Measurements from ENCODE around the gene PWWP2B.
"Not testable (repeated sequence)": the region's sequence is repeated elsewhere in the genome, so short reads cannot be mapped to it uniquely, and the experiment has no call there.

The PWWP2B gene

DNA sequence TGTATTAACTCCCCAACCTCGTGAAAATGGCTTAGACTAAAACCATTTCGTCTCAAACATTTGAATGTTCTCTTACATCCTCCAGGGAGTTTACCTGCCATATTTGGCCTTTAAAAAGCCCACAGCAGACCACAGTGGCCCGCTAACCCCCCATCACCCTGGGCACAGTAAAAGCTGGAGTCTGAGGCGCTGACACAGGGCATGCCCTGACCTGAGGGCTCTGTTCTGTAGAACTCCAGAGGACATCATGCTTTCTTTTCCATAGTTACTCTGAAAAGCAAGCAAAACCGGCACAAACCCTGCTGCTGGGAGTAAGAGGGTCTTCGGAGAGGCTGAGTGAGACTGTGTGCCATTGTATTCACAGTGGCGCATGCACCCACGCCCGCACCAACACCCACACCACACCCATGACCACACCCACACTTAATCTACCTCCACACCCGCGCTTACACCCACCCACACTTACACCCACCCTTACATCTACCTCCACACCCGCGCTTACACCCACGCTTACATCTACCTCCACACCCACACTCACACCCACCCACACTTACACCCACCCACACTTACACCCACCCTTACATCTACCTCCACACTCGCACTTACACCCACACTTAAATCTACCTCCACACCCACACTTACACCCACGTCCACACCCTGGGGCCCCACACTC is 32.9 kb upstream of the PWWP2B start:
- DNase-seq (ENCODE audit: low read depth in 2 of 2) = no peak

DNA sequence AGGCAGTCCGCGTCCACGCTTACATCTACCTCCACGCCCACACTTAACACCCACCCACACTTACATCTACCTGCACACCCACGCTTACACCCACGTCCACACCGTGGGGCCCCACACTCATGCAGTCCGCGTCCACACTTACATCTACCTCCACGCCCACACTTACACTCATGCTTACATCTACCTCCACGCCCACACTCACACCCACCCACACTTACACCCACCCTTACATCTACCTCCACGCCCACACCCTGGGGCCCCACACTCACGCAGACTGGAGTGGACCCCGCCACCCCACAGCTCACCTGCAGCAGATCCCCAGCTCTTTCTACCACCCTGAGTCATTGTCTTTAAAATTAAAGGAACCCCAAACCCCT is 32.4 kb upstream of the PWWP2B start:
- DNase-seq (ENCODE audit: low read depth in 2 of 2) = peak in 1 of 2 donors; percentile 46

DNA sequence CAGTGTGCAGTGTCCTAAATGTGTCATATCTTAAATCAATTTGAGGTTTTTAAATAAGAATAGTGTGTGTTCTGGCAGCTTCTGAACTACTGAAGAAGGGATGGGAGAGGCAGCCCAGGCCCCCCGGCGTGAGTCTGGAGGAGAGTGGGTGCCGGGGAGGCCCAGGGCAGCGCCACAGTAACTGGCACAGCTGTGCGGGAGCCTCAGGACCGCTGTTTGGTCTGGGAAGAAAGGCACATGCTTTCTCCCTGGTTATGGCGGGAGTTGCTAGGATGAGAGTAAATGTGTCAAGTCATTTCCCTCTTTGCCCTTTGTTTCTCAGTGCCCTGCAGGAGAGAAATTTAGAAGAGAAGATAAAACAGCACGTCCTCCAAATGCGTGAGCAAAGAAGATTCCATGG is 31.9 kb upstream of the PWWP2B start:
- DNase-seq (ENCODE audit: low read depth in 2 of 2) = no peak

GRCh38 chr10:132366006-132366405 is 31.0 kb upstream of the PWWP2B start:
- DNase-seq (ENCODE audit: low read depth in 2 of 2) = no peak

DNA sequence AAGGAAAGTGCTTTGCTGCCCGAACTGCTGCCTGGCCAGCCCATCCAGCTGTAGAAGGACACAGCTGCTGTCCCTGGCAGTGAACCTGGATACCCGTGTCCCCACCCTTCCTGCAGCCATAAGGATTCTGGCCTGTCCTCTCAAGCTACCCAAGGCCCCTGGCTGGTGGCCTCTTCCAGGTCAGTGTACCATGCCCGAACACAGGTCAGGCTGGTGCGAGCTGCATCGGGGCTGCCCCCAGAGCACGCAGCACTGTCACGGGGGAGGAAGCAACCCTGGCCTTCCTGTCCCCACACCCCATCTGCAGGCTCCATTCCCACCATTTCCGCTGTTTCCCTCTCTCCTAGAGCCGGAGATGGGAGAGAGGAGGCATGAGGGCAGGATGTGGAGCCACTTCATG is 30.5 kb upstream of the PWWP2B start:
- no peak for DNase-seq (ENCODE audit: low read depth in 2 of 2)

DNA sequence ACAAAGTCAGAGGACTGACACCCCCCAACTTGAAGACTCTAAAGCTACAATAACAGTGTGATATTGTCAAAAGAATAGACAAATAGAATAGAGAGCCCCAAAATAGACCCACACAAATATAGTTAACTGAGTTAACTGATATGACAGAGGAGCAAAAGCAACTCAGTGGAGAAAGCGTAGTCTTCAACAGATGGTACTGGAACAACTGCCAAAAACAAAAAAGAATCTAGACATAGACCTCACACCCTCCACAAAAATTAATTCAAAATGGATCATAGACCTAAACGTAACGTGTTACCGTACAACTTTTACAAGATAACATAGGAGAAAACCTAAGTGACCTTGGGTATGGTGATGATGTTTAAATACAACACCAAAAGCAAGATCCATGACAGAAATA is 28.6 kb upstream of the PWWP2B start:
- DNase-seq (ENCODE audit: low read depth in 2 of 2) = no peak

GRCh38 chr10:132368881-132369635 is 27.9 kb upstream of the PWWP2B start:
- no peak for DNase-seq (ENCODE audit: low read depth in 2 of 2)

- DNase-seq (ENCODE audit: low read depth in 2 of 2) = no peak
These were observed 27.3 kb upstream of the PWWP2B start for GRCh38 chr10:132369636-132370185.

- no peak for DNase-seq (ENCODE audit: low read depth in 2 of 2)
These were observed 26.3 kb upstream of the PWWP2B start for GRCh38 chr10:132370426-132371340.

- no peak for DNase-seq (ENCODE audit: low read depth in 2 of 2)
These were observed 25.3 kb upstream of the PWWP2B start for GRCh38 chr10:132371641-132372081.

DNA sequence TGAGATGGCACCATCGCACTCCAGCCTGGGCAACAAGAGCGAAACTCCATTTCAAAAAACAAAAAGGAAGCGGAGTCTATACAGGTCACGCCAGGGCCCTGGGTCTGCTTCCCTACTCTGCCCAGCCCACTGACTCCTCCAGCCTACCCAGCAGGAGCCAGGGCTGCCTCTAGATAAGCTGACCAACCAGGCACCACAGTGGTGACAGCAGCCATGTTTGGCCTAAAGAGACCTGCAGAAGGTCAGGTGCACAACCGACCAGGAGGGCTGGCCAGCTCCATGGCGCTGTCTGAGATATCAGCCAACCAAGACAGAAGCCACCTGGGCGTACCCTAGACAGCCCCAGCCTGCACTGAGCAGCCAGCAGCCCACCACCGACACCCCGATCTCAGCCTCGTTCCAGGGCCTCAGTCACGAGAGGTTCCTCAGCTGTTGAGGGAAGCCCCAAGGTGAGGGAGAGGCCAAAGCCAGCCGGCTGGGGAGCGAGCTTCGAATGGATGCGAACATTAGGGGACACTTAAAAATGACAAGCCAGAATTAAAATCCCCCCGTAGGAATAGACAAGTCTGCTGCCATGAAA is 24.4 kb upstream of the PWWP2B start:
- DNase-seq (ENCODE audit: low read depth in 2 of 2) = no peak

DNA sequence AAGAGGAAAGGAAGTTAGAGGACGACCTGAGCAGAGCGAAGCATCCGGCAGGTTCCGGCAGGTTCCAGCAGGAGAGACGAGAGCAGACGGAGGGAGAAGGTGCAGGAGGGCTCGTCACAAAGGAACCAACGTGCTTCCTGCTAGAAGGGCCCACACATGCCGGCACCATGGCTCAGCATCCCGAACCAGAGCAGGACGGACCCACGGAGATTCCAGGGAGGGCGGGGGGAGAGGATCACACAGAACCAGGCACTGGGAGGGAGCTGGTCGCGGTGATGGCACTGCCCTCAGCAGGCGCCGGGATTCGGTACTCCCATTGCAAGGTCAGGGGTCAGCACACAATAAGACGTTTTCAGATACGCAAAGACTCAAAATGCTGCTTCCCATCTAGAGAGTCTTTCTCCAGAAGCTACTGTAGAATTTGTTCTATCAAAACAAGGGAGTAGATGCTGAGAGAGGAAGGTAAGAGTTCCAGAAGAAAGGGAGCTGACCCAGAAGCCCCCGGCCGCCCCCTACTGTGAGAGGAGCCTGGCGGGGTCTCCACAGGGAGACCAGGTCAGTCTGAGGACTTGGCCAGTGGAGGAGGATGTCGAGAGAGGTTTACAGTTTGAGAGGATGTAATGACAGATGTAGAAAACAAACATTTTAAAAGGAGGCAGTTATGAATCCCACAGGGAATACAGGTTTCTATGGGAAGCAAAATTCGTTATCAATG is 23.6 kb upstream of the PWWP2B start:
- DNase-seq (ENCODE audit: low read depth in 2 of 2) = no peak

DNA sequence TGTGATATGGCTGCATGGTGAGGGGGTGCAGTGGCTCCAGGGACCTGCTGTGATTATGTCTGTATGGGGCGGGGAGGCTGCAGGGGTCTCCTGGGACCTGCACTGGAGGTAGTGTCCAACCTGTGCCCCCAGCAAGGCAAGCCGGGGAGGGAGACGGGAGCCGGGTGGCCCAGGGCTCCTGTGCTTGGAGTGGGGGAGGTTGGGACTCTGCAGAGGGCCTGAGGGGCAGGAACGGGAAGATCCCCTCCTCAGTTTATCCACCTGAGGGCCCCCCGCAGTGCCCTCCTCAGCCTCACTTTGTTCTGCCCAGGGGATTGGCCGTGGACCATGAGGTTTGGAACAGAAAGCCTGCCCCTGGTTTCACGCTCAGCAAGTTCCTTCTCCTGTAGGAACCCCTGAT is 22.8 kb upstream of the PWWP2B start:
- DNase-seq (ENCODE audit: low read depth in 2 of 2) = no peak

- no peak for DNase-seq (ENCODE audit: low read depth in 2 of 2)
These were observed 22.4 kb upstream of the PWWP2B start for GRCh38 chr10:132374612-132375011.

GRCh38 chr10:132375116-132375794 is 21.7 kb upstream of the PWWP2B start:
- no peak for DNase-seq (ENCODE audit: low read depth in 2 of 2)

DNA sequence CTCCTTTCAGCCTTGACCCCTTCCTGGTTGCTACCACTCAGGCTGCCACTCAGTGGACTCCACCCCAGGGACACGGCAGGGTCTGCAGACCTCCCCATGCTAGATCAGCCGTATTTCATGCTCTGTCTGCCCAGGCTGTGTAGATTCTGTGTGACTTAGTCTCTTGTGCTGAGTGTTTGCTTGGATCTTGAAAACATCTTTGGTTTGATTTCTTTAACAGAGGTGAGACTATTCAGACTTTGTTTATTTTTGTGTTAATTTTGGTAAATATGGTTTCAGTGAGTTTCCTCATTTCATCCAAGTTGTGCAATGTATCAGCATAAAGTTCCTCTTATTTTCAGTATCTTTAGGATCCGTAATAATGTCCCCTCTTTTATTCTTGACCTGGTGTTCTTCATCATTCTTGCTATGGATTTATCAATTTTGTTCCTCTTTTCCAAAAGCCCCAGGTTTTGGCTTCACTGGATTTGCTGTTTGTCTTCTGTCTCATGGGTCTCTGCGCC is 21.2 kb upstream of the PWWP2B start:
- no peak for DNase-seq (ENCODE audit: low read depth in 2 of 2)

GRCh38 chr10:132376394-132376851 is 20.6 kb upstream of the PWWP2B start:
- no peak for DNase-seq (ENCODE audit: low read depth in 2 of 2)

DNA sequence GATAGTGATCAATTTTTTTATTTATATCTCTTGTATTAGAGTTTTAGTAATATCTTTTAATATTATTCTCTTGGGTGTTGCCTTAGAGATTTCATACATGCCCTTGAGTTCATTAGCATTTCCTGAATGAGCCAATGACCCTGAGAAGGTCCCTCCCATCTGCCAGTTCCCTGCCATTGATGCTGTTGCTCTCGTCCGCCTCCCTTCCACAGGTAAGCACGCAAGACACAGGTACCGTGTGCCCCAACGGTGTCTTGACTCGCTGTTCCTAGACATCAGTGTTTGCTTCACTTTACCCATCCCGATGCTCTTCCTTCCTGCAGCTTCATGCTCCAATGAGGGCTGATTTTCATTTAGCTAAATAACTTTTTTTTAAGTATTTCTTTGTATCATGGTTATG is 19.7 kb upstream of the PWWP2B start:
- no peak for DNase-seq (ENCODE audit: low read depth in 2 of 2)

DNA sequence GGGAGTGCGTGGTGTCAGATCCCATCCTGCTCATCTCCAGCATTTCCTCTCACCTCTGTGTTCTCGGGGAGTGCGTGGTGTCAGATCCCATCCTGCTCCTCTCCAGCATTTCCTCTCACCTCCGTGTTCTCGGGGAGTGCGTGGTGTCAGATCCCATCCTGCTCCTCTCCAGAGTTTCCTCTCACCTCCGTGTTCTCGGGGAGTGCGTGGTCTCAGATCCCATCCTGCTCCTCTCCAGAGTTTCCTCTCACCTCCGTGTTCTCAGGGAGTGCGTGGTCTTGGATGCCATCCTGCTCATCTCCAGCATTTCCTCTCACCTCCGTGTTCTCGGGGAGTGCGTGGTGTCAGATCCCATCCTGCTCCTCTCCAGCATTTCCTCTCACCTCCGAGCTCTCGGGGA is 18.0 kb upstream of the PWWP2B start:
- DNase-seq (ENCODE audit: low read depth in 2 of 2) = not testable (repeated sequence)

DNA sequence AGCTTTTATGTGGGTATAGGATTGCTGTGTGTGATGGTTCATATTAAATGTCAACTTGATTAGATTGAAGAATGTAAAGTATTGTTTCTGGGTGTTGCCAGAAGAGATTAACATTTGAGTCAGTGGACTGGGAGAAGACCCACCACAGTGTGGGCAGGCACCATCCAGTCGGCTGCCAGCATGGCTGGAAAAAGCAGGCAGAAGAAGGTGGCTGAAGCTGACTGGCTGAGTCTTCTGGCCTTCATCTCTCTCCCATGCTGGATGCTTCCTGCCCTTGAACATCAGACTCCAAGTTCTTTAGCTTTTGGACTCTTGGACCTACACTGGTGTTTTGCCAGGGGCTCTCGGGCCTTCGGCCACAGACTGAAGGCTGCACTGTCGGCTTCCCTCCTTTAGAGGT is 16.0 kb upstream of the PWWP2B start:
- not testable (repeated sequence) for DNase-seq (ENCODE audit: low read depth in 2 of 2)

All from stimulated activated CD8-positive, alpha-beta memory T cell treated with anti-CD3 and anti-CD28 coated beads, Interleukin-15, amount 100 ng/mL, for 4 hours (primary cell).